ENCODE measurements around the gene FBXL5.
A peak's percentile ranks its signal among the peaks of the same experiment; 100 is the strongest.
"Not testable (repeated sequence)": the region's sequence is repeated elsewhere in the genome, so short reads cannot be mapped to it uniquely, and the experiment has no call there.

The FBXL5 gene

GRCh38 chr4:15653864-15654592 lies 1.1 kb downstream of the FBXL5 start:
- Histone ChIP-seq H3K27ac (ENCODE audit: low read depth, low read length) (peak overlapping the region; percentile 99), H3K4me3 (ENCODE audit: low read depth in 1 of 5, low read length in 5 of 5) (peak overlapping the region; percentile 74 to 94 (median 86)), H3K27me3 (ENCODE audit: control insufficient read depth in 5 of 5, insufficient read depth in 4 of 5, low read length in 5 of 5) (no peaks in the 10 kb centered on the region), H3K9me3 (ENCODE audit: control insufficient read depth in 5 of 5, low read length in 5 of 5) (no peaks in the 10 kb centered on the region), H3K9ac (ENCODE audit: low read length in 5 of 5) (peak overlapping the region; percentile 87 to 93 (median 91)), H3K4me1 (ENCODE audit: control insufficient read depth in 5 of 5, insufficient read depth in 5 of 5, low read length in 5 of 5) (peaks cover 5 to 72% (median 54%) of the 10 kb centered on the region in 5 donors), H3K36me3 (ENCODE audit: control insufficient read depth in 5 of 5, insufficient read depth in 5 of 5, low read length in 5 of 5) (no peaks in the 10 kb centered on the region)

GRCh38 chr4:15653420-15653819 lies 1.7 kb downstream of the FBXL5 start:
- H3K27me3 ChIP-seq (ENCODE audit: control insufficient read depth in 5 of 5, insufficient read depth in 4 of 5, low read length in 5 of 5): no peaks in the 10 kb centered on the region
- no peaks in the 10 kb centered on the region for H3K36me3 ChIP-seq (ENCODE audit: control insufficient read depth in 5 of 5, insufficient read depth in 5 of 5, low read length in 5 of 5)
- peak overlapping the region; percentile 87 to 93 (median 91) for H3K9ac ChIP-seq (ENCODE audit: low read length in 5 of 5)
- peak overlapping the region; percentile 74 to 94 (median 86) for H3K4me3 ChIP-seq (ENCODE audit: low read depth in 1 of 5, low read length in 5 of 5)
- H3K27ac ChIP-seq (ENCODE audit: low read depth, low read length): peak overlapping the region; percentile 99
- peaks cover 5 to 76% (median 54%) of the 10 kb centered on the region in 5 donors for H3K4me1 ChIP-seq (ENCODE audit: control insufficient read depth in 5 of 5, insufficient read depth in 5 of 5, low read length in 5 of 5)
- no peaks in the 10 kb centered on the region for H3K9me3 ChIP-seq (ENCODE audit: control insufficient read depth in 5 of 5, low read length in 5 of 5)

DNA sequence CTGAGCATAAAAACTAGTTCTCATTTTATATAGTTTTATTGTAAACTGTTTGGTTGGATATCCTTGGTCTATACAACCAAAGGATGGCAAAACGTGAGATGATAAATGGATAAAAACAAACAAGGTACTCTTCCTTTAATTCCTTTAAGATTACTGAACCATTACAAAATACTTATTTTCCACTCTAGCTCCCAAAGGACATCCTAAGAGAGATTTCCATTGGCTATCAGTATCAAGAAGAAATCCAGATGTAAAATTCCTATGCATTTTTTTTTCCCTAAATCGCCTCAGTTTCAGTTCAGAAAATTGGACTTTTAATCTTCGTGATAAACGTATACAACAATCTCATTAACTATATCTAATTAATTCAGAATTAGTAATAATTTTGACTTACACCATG lies 2.3 kb downstream of the FBXL5 start:
- no peaks in the 10 kb centered on the region for H3K9me3 ChIP-seq (ENCODE audit: control insufficient read depth in 5 of 5, low read length in 5 of 5)
- H3K27ac ChIP-seq (ENCODE audit: low read depth, low read length): peak overlapping the region; percentile 99
- H3K27me3 ChIP-seq (ENCODE audit: control insufficient read depth in 5 of 5, insufficient read depth in 4 of 5, low read length in 5 of 5): no peaks in the 10 kb centered on the region
- H3K9ac ChIP-seq (ENCODE audit: low read length in 5 of 5): peak overlapping the region in 4 of 5 donors; percentile 81 to 93 (median 90)
- peak overlapping the region in 3 of 5 donors; percentile 79 to 90 (median 86) for H3K4me3 ChIP-seq (ENCODE audit: low read depth in 1 of 5, low read length in 5 of 5)
- H3K4me1 ChIP-seq (ENCODE audit: control insufficient read depth in 5 of 5, insufficient read depth in 5 of 5, low read length in 5 of 5): peaks cover 5 to 72% (median 50%) of the 10 kb centered on the region in 5 donors
- no peaks in the 10 kb centered on the region for H3K36me3 ChIP-seq (ENCODE audit: control insufficient read depth in 5 of 5, insufficient read depth in 5 of 5, low read length in 5 of 5)

- Histone ChIP-seq H3K36me3 (ENCODE audit: control insufficient read depth in 5 of 5, insufficient read depth in 5 of 5, low read length in 5 of 5) (no peaks in the 10 kb centered on the region), H3K9me3 (ENCODE audit: control insufficient read depth in 5 of 5, low read length in 5 of 5) (no peaks in the 10 kb centered on the region), H3K27ac (ENCODE audit: low read depth, low read length) (peak overlapping the region; percentile 99), H3K9ac (ENCODE audit: low read length in 5 of 5) (peak overlapping the region; percentile 22 to 92 (median 57)), H3K4me3 (ENCODE audit: low read depth in 1 of 5, low read length in 5 of 5) (no peak overlapping the region), H3K4me1 (ENCODE audit: control insufficient read depth in 5 of 5, insufficient read depth in 5 of 5, low read length in 5 of 5) (peaks cover 5 to 68% (median 53%) of the 10 kb centered on the region in 5 donors), H3K27me3 (ENCODE audit: control insufficient read depth in 5 of 5, insufficient read depth in 4 of 5, low read length in 5 of 5) (no peaks in the 10 kb centered on the region)
Observed at GRCh38 chr4:15652191-15652590, 3.0 kb downstream of the FBXL5 start.

DNA sequence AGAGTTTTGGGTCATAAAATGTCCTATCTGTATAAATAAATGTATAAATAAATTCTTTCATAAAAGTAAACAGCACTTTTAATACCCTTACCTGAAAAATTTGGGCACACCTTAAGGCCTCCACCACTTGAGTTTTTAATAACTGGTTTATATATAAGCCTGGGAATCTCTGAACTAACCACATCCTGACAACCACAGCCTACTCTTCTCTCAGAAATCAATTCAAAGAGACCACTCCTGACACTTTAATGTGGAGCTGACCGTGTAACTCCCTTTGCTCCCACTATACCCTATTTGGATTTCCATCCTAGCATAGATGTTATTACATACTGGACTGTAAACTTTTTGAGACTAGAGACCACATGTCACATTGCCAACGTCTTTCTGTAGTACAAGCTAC lies 3.5 kb downstream of the FBXL5 start:
- H3K4me3 ChIP-seq (ENCODE audit: low read depth in 1 of 5, low read length in 5 of 5): no peak overlapping the region
- no peaks in the 10 kb centered on the region for H3K36me3 ChIP-seq (ENCODE audit: control insufficient read depth in 5 of 5, insufficient read depth in 5 of 5, low read length in 5 of 5)
- H3K27me3 ChIP-seq (ENCODE audit: control insufficient read depth in 5 of 5, insufficient read depth in 4 of 5, low read length in 5 of 5): no peaks in the 10 kb centered on the region
- H3K9me3 ChIP-seq (ENCODE audit: control insufficient read depth in 5 of 5, low read length in 5 of 5): no peaks in the 10 kb centered on the region
- H3K27ac ChIP-seq (ENCODE audit: low read depth, low read length): peak overlapping the region; percentile 99
- peaks cover 5 to 63% (median 53%) of the 10 kb centered on the region in 5 donors for H3K4me1 ChIP-seq (ENCODE audit: control insufficient read depth in 5 of 5, insufficient read depth in 5 of 5, low read length in 5 of 5)
- H3K9ac ChIP-seq (ENCODE audit: low read length in 5 of 5): peak overlapping the region in 4 of 5 donors; percentile 22 to 92 (median 68)

DNA sequence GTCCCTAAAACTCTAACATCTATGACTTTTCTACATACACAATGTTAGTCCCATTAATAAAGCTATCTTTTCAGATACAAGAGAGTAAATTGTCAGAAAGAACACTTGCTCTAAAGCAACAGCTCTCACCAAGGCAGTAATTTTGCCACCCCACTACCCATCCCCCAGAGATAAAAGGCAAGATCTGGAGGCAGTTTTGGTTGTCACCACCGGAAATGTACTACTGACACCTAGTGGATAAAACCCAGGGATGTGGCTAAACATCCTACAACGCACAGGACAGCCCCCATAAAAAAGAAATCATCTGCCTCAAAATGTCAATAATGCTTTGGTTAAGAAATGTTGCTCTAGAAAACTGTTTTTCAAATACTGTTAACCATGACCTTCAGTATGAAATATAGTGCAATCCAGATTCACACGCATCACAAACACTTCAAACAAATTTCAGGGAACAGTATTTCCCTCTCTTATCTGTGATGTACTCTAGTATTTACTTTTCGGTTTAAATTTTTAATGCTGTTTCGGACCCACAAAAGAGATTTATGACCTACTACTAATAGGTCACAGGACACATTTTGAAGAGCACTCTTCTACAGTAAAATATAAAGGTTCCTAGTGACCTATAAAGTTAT lies 5.1 kb downstream of the FBXL5 start:
- Histone ChIP-seq H3K9me3 (ENCODE audit: control insufficient read depth in 5 of 5, low read length in 5 of 5) (no peaks in the 10 kb centered on the region), H3K9ac (ENCODE audit: low read length in 5 of 5) (no peak overlapping the region), H3K27ac (ENCODE audit: low read depth, low read length) (peak overlapping the region; percentile 99), H3K4me1 (ENCODE audit: control insufficient read depth in 5 of 5, insufficient read depth in 5 of 5, low read length in 5 of 5) (peaks cover 5 to 55% (median 48%) of the 10 kb centered on the region in 5 donors), H3K36me3 (ENCODE audit: control insufficient read depth in 5 of 5, insufficient read depth in 5 of 5, low read length in 5 of 5) (no peaks in the 10 kb centered on the region), H3K4me3 (ENCODE audit: low read depth in 1 of 5, low read length in 5 of 5) (peak overlapping the region in 1 of 5 donors; percentile 10), H3K27me3 (ENCODE audit: control insufficient read depth in 5 of 5, insufficient read depth in 4 of 5, low read length in 5 of 5) (no peaks in the 10 kb centered on the region)

DNA sequence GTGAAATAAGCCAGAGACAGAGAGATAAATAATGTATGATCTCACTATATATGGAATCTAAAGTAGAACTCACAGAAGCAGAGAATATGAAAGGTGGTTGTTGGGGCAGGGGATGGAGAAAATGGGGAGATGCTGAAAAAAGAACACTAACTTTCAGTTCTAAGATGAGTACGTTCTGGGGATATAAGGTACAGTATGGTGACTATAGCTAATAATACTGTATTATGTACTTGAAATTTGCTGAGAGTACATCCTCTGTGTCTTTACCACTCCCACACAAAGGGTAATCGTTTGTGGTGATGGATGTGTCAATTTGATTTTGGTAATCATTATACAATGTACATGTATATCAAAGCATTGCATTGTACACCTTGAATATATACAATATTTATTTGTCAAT lies 6.6 kb downstream of the FBXL5 start:
- no peaks in the 10 kb centered on the region for H3K9me3 ChIP-seq (ENCODE audit: control insufficient read depth in 5 of 5, low read length in 5 of 5)
- peak overlapping the region in 1 of 5 donors; percentile 17 for H3K9ac ChIP-seq (ENCODE audit: low read length in 5 of 5)
- H3K27me3 ChIP-seq (ENCODE audit: control insufficient read depth in 5 of 5, insufficient read depth in 4 of 5, low read length in 5 of 5): no peaks in the 10 kb centered on the region
- H3K4me3 ChIP-seq (ENCODE audit: low read depth in 1 of 5, low read length in 5 of 5): no peak overlapping the region
- H3K36me3 ChIP-seq (ENCODE audit: control insufficient read depth in 5 of 5, insufficient read depth in 5 of 5, low read length in 5 of 5): peaks cover 0 to 3% (median 0%) of the 10 kb centered on the region in 5 donors
- H3K27ac ChIP-seq (ENCODE audit: low read depth, low read length): no peak overlapping the region
- H3K4me1 ChIP-seq (ENCODE audit: control insufficient read depth in 5 of 5, insufficient read depth in 5 of 5, low read length in 5 of 5): peaks cover 2 to 52% (median 40%) of the 10 kb centered on the region in 5 donors

DNA sequence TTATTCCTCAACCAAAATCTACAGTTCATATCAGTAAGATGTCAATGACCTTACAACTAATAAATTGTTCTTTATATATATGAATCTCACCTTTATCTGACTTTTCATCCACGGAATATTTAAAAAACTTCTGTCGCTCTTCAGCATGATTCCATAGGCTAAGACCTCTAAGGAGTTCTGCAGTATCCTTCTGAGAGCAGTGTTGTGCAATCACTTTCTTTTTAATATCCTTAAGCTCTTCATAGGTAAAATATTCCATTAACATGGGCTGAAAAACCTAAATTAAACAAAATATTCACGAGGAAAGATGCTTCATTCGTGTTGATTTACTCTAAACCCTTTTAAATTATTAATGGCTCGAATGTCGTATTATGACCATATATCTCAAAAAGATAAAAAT lies 16.7 kb downstream of the FBXL5 start:
- Histone ChIP-seq H3K4me1 (ENCODE audit: control insufficient read depth in 5 of 5, insufficient read depth in 5 of 5, low read length in 5 of 5) (peaks cover 0 to 4% (median 0%) of the 10 kb centered on the region in 5 donors), H3K9ac (ENCODE audit: low read length in 5 of 5) (no peak overlapping the region), H3K4me3 (ENCODE audit: low read depth in 1 of 5, low read length in 5 of 5) (no peak overlapping the region), H3K27ac (ENCODE audit: low read depth, low read length) (no peak overlapping the region), H3K27me3 (ENCODE audit: control insufficient read depth in 5 of 5, insufficient read depth in 4 of 5, low read length in 5 of 5) (no peaks in the 10 kb centered on the region), H3K36me3 (ENCODE audit: control insufficient read depth in 5 of 5, insufficient read depth in 5 of 5, low read length in 5 of 5) (peaks cover 23 to 43% (median 33%) of the 10 kb centered on the region in 5 donors), H3K9me3 (ENCODE audit: control insufficient read depth in 5 of 5, low read length in 5 of 5) (no peaks in the 10 kb centered on the region)

GRCh38 chr4:15636818-15637217 lies 18.3 kb downstream of the FBXL5 start:
- Histone ChIP-seq H3K9me3 (ENCODE audit: control insufficient read depth in 5 of 5, low read length in 5 of 5) (no peaks in the 10 kb centered on the region), H3K27ac (ENCODE audit: low read depth, low read length) (no peak overlapping the region), H3K36me3 (ENCODE audit: control insufficient read depth in 5 of 5, insufficient read depth in 5 of 5, low read length in 5 of 5) (peaks cover 27 to 44% (median 41%) of the 10 kb centered on the region in 5 donors), H3K4me3 (ENCODE audit: low read depth in 1 of 5, low read length in 5 of 5) (no peak overlapping the region), H3K27me3 (ENCODE audit: control insufficient read depth in 5 of 5, insufficient read depth in 4 of 5, low read length in 5 of 5) (no peaks in the 10 kb centered on the region), H3K4me1 (ENCODE audit: control insufficient read depth in 5 of 5, insufficient read depth in 5 of 5, low read length in 5 of 5) (no peaks in the 10 kb centered on the region), H3K9ac (ENCODE audit: low read length in 5 of 5) (no peak overlapping the region)

GRCh38 chr4:15617407-15617806 lies 37.8 kb downstream of the FBXL5 start:
- peaks cover 0 to 18% (median 6%) of the 10 kb centered on the region in 5 donors for H3K36me3 ChIP-seq (ENCODE audit: control insufficient read depth in 5 of 5, insufficient read depth in 5 of 5, low read length in 5 of 5)
- H3K4me1 ChIP-seq (ENCODE audit: control insufficient read depth in 5 of 5, insufficient read depth in 5 of 5, low read length in 5 of 5); H3K9ac ChIP-seq (ENCODE audit: low read length in 5 of 5); H3K27me3 ChIP-seq (ENCODE audit: control insufficient read depth in 5 of 5, insufficient read depth in 4 of 5, low read length in 5 of 5); H3K27ac ChIP-seq (ENCODE audit: low read depth, low read length); H3K4me3 ChIP-seq (ENCODE audit: low read depth in 1 of 5, low read length in 5 of 5): not testable (repeated sequence)
- H3K9me3 ChIP-seq (ENCODE audit: control insufficient read depth in 5 of 5, low read length in 5 of 5): peaks cover 3 to 15% (median 14%) of the 10 kb centered on the region in 5 donors
